Liver (tissue), 9 donors: ENCODE data around the gene IMPG1. TPM values are rescaled to one million over a fixed set of nuclear protein-coding genes. Genes with fewer than 3 reads are reported as not detected.

ENCODE experiments used
- DNase-seq: peaks from one replicate; pipeline ENCODE4 v3.0.0-alpha.2; 2017; ENCODE audit warnings: low spot score
- H3K27ac ChIP-seq, 2 donors: one replicate each; pipeline ENCODE4 v1.7.0; 2013; ENCODE audit warnings: inconsistent platforms in 2 of 2, low read length in 2 of 2, control low read depth in 1 of 2, low read depth in 1 of 2, mild to moderate bottlenecking in 1 of 2
- H3K27me3 ChIP-seq, 4 donors: one replicate each; pipeline versions ENCODE4 v1.6.1 to v1.7.0; 2013; ENCODE audit warnings: low read length in 3 of 4, inconsistent platforms in 1 of 4, mild to moderate bottlenecking in 1 of 4, moderate library complexity in 1 of 4; ENCODE audit not compliant: control insufficient read depth in 4 of 4, insufficient read depth in 4 of 4
- H3K36me3 ChIP-seq, 4 donors: one replicate each; pipeline versions ENCODE4 v1.6.1 to v1.7.0; 2013; ENCODE audit warnings: low read length in 3 of 4, mild to moderate bottlenecking in 3 of 4, low read depth in 1 of 4, moderate library complexity in 1 of 4; ENCODE audit not compliant: control insufficient read depth in 4 of 4, insufficient read depth in 3 of 4
- H3K4me1 ChIP-seq, 4 donors: one replicate each; pipeline versions ENCODE4 v1.6.1 to v1.7.0; 2013; ENCODE audit warnings: low read length in 3 of 4, mild to moderate bottlenecking in 3 of 4, moderate library complexity in 1 of 4; ENCODE audit not compliant: control insufficient read depth in 4 of 4, insufficient read depth in 4 of 4
- H3K4me3 ChIP-seq, 3 donors: one replicate each; pipeline versions ENCODE4 v1.6.1 to v1.7.0; 2013; ENCODE audit warnings: low read length in 3 of 3, control low read depth in 1 of 3, low read depth in 1 of 3, mild to moderate bottlenecking in 1 of 3
- H3K9ac ChIP-seq, 2 donors: one replicate each; pipeline ENCODE4 v1.7.0; 2013; ENCODE audit warnings: low read length in 2 of 2, mild to moderate bottlenecking in 2 of 2, moderate library complexity in 2 of 2, control low read depth in 1 of 2, low read depth in 1 of 2
- H3K9me3 ChIP-seq, 4 donors: one replicate each; pipeline versions ENCODE4 v1.6.1 to v1.7.0; 2013; ENCODE audit warnings: low read length in 3 of 4; ENCODE audit not compliant: control insufficient read depth in 4 of 4
- CTCF ChIP-seq: fragments of 150-350 bp; IDR thresholded peaks from 2 replicates; pipeline ENCODE4 v1.5.1; 2017; ENCODE audit warnings: improper control_type of control experiment, low read depth, low read length; ENCODE audit not compliant: missing input control
- EGR1 ChIP-seq, 2 donors: IDR thresholded peaks; 2 replicates each; pipeline ENCODE4 v1.6.1; 2016 to 2018; ENCODE audit warnings: antibody characterized with exemption in 2 of 2, low read depth in 2 of 2
- FOXA1 ChIP-seq: IDR thresholded peaks from 2 replicates; pipeline ENCODE4 v1.6.1; 2016; ENCODE audit warnings: antibody characterized with exemption
- FOXA2 ChIP-seq: IDR thresholded peaks from 2 replicates; pipeline ENCODE4 v1.6.1; 2016; ENCODE audit warnings: antibody characterized with exemption
- HNF4A ChIP-seq, 2 donors: conservative IDR thresholded peaks; 2 replicates each; pipeline ENCODE4 v1.6.1; 2016; ENCODE audit warnings: antibody characterized with exemption in 2 of 2, mild to moderate bottlenecking in 2 of 2
- HNF4G ChIP-seq: IDR thresholded peaks from 2 replicates; pipeline ENCODE4 v1.6.1; 2016; ENCODE audit warnings: antibody characterized with exemption
- JUND ChIP-seq, 2 donors: IDR thresholded peaks; 2 replicates each; pipeline ENCODE4 v1.6.1; 2016; ENCODE audit warnings: antibody characterized with exemption in 2 of 2
- MAX ChIP-seq: IDR thresholded peaks from 2 replicates; pipeline ENCODE4 v1.6.1; 2016; ENCODE audit warnings: antibody characterized with exemption
- NR2F2 ChIP-seq: IDR thresholded peaks from 2 replicates; pipeline ENCODE4 v1.6.1; 2016; ENCODE audit warnings: antibody characterized with exemption
- RAD21 ChIP-seq, 2 donors: IDR thresholded peaks; 2 replicates each; pipeline ENCODE4 v1.6.1; 2016; ENCODE audit warnings: antibody characterized with exemption in 2 of 2, mild to moderate bottlenecking in 2 of 2
- SP1 ChIP-seq: IDR thresholded peaks from 2 replicates; pipeline ENCODE4 v1.6.1; 2018; ENCODE audit warnings: antibody characterized with exemption, mild to moderate bottlenecking
- TAF1 ChIP-seq: conservative IDR thresholded peaks from 2 replicates; pipeline ENCODE4 v1.6.1; 2016; ENCODE audit warnings: antibody characterized with exemption, mild to moderate bottlenecking
- YY1 ChIP-seq: IDR thresholded peaks from 2 replicates; pipeline ENCODE4 v1.6.1; 2016; ENCODE audit warnings: antibody characterized with exemption, mild to moderate bottlenecking
- WGBS: extraction: QIAGEN DNeasy Blood & Tissue Kit; methylation state at CpG from one replicate; pipeline ENCODE4 v1.1.7; 2013; 5-methylcytosine and 5-hydroxymethylcytosine counted together
- polyA plus RNA-seq, 2 donors: library from polyadenylated mRNA; stranded (reverse) in 1 of 2; unstranded in 1 of 2; fragments of 200-250 nt in 1 of 2; fragments of >200 nt in 1 of 2; fragmentation: Nextera tagmentation in 1 of 2; extraction: Ambion mirVana in 1 of 2; gene quantifications; one replicate each; pipeline versions ENCODE4 v1.2.1 to v1.2.3, GENCODE V29; 2013 to 2015
- total RNA-seq, 2 donors: library from RNA; depleted of rRNA; stranded (reverse); fragments of >200 nt; gene quantifications; one replicate each; pipeline ENCODE4 v1.2.3, GENCODE V29; 2014
- TF ChIP-seq, protein P1 (sequence below): IDR thresholded peaks from 2 replicates; pipeline ENCODE4 v1.6.1; 2016; ENCODE audit warnings: antibody characterized with exemption, mild to moderate bottlenecking
- TF ChIP-seq, protein P2 (sequence below): IDR thresholded peaks from 2 replicates; pipeline ENCODE4 v1.6.1; 2016; ENCODE audit warnings: antibody characterized with exemption
- TF ChIP-seq, protein P3 (sequence below): IDR thresholded peaks from 2 replicates; pipeline ENCODE4 v1.6.1; 2016; ENCODE audit warnings: antibody characterized with exemption
- donor health status: healthy.
- donor health status: healthy.
- donor health status: healthy.
- donor health status: healthy.
- donor health status: healthy.

IMPG1 gene
- total and polyA plus RNA-seq, 4 donors, result not detected

GRCh38 chr6:76014626-76015530, 57.6 kb downstream of the IMPG1 start:
- TF ChIP-seq HNF4G (no peak), MAX (no peak), FOXA1 (no peak), NR2F2 (no peak)
- TF ChIP-seq, protein P1, sequence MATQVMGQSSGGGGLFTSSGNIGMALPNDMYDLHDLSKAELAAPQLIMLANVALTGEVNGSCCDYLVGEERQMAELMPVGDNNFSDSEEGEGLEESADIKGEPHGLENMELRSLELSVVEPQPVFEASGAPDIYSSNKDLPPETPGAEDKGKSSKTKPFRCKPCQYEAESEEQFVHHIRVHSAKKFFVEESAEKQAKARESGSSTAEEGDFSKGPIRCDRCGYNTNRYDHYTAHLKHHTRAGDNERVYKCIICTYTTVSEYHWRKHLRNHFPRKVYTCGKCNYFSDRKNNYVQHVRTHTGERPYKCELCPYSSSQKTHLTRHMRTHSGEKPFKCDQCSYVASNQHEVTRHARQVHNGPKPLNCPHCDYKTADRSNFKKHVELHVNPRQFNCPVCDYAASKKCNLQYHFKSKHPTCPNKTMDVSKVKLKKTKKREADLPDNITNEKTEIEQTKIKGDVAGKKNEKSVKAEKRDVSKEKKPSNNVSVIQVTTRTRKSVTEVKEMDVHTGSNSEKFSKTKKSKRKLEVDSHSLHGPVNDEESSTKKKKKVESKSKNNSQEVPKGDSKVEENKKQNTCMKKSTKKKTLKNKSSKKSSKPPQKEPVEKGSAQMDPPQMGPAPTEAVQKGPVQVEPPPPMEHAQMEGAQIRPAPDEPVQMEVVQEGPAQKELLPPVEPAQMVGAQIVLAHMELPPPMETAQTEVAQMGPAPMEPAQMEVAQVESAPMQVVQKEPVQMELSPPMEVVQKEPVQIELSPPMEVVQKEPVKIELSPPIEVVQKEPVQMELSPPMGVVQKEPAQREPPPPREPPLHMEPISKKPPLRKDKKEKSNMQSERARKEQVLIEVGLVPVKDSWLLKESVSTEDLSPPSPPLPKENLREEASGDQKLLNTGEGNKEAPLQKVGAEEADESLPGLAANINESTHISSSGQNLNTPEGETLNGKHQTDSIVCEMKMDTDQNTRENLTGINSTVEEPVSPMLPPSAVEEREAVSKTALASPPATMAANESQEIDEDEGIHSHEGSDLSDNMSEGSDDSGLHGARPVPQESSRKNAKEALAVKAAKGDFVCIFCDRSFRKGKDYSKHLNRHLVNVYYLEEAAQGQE, result no peak
- TF ChIP-seq, protein P2, sequence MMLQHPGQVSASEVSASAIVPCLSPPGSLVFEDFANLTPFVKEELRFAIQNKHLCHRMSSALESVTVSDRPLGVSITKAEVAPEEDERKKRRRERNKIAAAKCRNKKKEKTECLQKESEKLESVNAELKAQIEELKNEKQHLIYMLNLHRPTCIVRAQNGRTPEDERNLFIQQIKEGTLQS, result no peak

GRCh38 chr6:76004202-76004601, 68.3 kb downstream of the IMPG1 start:
- TF ChIP-seq FOXA1 (no peak), EGR1 (IDR thresholded peaks at IDR 0.05; ENCODE audit: low read depth in 2 of 2) (no peak), CTCF (no peak), HNF4G (no peak), SP1 (no peak), HNF4A (conservative IDR thresholded peaks at IDR 0.05) (no peak), TAF1 (no peak), YY1 (no peak), NR2F2 (no peak), JUND (IDR thresholded peaks at IDR 0.05) (no peak), RAD21 (IDR thresholded peaks at IDR 0.05) (no peak), FOXA2 (no peak), MAX (no peak)
- TF ChIP-seq, protein P2, result no peak
- TF ChIP-seq, protein P3, sequence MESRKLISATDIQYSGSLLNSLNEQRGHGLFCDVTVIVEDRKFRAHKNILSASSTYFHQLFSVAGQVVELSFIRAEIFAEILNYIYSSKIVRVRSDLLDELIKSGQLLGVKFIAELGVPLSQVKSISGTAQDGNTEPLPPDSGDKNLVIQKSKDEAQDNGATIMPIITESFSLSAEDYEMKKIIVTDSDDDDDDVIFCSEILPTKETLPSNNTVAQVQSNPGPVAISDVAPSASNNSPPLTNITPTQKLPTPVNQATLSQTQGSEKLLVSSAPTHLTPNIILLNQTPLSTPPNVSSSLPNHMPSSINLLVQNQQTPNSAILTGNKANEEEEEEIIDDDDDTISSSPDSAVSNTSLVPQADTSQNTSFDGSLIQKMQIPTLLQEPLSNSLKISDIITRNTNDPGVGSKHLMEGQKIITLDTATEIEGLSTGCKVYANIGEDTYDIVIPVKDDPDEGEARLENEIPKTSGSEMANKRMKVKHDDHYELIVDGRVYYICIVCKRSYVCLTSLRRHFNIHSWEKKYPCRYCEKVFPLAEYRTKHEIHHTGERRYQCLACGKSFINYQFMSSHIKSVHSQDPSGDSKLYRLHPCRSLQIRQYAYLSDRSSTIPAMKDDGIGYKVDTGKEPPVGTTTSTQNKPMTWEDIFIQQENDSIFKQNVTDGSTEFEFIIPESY, result no peak
- 71% methylated on average over 2 of the region's 2 CpGs for WGBS
- Histone ChIP-seq H3K9ac (no peak overlapping the region), H3K4me1 (no peaks in the 10 kb centered on the region), H3K36me3 (no peaks in the 10 kb centered on the region), H3K27ac (no peak overlapping the region), H3K9me3 (no peaks in the 10 kb centered on the region), H3K27me3 (no peaks in the 10 kb centered on the region), H3K4me3 (no peak overlapping the region)
- DNase-seq, result no peak

More at GRCh38 chr6:76014626-76015530, 57.6 kb downstream of the IMPG1 start:
- Histone ChIP-seq H3K9me3 (peaks cover 0 to 2% (median 0%) of the 10 kb centered on the region in 4 donors), H3K27me3 (no peaks in the 10 kb centered on the region), H3K36me3 (no peaks in the 10 kb centered on the region), H3K9ac (no peak overlapping the region), H3K4me1 (no peaks in the 10 kb centered on the region), H3K4me3 (no peak overlapping the region), H3K27ac (no peak overlapping the region)
- no peak for DNase-seq
- WGBS, result 69% methylated on average over 6 of the region's 6 CpGs
